ENCODE results near the gene UGT2B17. TPM values are rescaled to one million over a fixed set of nuclear protein-coding genes. Genes with fewer than 3 reads are reported as not detected.

UGT2B17 gene
- total RNA-seq, 4 donors from 2014 or later = not detected

DNA sequence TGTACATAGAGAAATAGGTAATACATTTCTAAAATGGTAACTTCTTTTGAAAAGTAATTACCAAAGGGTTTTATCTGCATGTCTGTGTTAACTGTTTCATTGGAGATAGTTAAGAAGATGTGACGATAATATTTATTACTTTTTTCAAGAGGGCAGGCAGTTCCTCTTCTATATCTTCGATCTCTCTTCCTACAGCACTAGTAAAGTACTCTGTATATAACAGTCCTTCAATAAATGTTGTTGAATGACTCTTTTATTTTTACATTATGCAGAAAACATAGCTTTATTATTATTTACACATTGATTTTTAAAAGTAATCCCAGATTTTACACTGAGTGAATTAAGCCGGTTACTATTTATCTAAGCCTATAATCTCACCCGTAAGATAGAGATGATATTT is 77.1 kb downstream of the UGT2B17 start:
- 69 to 77% methylated on average over 4 of the region's 4 CpGs for WGBS, 2 donors
- TF ChIP-seq, protein P1, sequence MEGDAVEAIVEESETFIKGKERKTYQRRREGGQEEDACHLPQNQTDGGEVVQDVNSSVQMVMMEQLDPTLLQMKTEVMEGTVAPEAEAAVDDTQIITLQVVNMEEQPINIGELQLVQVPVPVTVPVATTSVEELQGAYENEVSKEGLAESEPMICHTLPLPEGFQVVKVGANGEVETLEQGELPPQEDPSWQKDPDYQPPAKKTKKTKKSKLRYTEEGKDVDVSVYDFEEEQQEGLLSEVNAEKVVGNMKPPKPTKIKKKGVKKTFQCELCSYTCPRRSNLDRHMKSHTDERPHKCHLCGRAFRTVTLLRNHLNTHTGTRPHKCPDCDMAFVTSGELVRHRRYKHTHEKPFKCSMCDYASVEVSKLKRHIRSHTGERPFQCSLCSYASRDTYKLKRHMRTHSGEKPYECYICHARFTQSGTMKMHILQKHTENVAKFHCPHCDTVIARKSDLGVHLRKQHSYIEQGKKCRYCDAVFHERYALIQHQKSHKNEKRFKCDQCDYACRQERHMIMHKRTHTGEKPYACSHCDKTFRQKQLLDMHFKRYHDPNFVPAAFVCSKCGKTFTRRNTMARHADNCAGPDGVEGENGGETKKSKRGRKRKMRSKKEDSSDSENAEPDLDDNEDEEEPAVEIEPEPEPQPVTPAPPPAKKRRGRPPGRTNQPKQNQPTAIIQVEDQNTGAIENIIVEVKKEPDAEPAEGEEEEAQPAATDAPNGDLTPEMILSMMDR (IDR thresholded peaks at IDR 0.05) = no peak
- no peak for TF ChIP-seq POLR2A (IDR thresholded peaks at IDR 0.05)
- intact Hi-C loops (cut with DNase I; ENCODE audit: low total_unique reads) = no loop called here

DNA sequence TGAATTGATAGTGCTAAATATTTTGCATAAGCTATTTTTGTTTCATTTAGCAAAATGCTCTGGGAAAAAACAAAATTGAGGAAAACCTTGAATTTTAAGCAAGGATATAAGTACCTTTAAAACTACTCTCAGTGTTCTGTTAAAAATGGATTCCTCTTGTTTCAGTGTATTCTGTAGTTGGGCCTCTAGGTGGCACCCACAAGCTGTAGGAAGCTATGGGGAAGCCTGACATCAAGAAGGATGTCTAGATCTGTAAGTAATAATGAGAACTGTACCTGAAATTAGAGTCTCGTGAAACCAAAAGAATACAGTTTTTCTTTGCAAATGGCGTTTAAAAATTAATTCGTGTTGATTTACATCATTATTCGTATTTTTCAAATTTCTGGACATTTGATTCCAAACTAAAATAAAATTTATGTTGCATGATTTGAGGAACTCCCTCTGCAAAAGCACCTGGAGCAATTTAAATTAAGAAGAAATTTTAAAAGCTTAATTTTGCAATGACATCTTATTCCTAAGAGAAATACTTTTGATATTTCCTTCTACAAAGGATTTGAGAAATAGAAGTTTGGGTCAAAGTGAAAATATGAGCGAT is 77.6 kb downstream of the UGT2B17 start:
- intact Hi-C loops (cut with DNase I; ENCODE audit: low total_unique reads) = no loop called here
- H3K4me3 ChIP-seq (ENCODE audit: low read depth, poor library complexity, severe bottlenecking) = no peak overlapping the region
- TF ChIP-seq POLR2A (IDR thresholded peaks at IDR 0.05) = no peak
- DNase-seq (ENCODE audit: low spot score in 2 of 2) = peak in 1 of 2 donors; percentile 24
- 18 to 19% methylated on average over 5 of the region's 5 CpGs for WGBS, 2 donors

More for the DNA sequence above, 77.1 kb downstream of the UGT2B17 start:
- H3K4me3 ChIP-seq (ENCODE audit: low read depth, poor library complexity, severe bottlenecking) = no peak overlapping the region
- no peak for DNase-seq (ENCODE audit: low spot score in 2 of 2)

DNA sequence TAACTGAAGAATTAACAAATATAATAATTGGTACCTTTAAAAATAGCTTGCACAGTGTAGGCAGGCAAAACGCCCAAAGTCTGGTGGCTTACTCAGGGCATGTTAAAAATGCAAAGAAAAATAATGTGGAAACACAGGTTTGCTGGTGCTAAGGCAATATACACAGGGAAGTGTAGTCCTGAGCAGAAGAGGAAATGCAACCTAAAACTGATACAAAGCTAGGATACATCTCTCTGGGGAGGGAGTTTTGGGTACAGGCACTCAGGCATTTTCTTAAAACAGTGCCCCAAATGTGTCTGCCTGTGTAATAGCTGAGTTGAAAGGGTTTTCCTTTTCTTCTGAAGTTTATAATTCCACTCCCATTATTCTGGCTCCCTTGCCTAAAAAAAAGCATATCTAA is 81.4 kb downstream of the UGT2B17 start:
- 13 to 28% methylated on average over 1 of the region's 1 CpG for WGBS, 2 donors
- DNase-seq (ENCODE audit: low spot score in 2 of 2) = no peak
- no peak overlapping the region for H3K4me3 ChIP-seq (ENCODE audit: low read depth, poor library complexity, severe bottlenecking)
- intact Hi-C loops (cut with DNase I; ENCODE audit: low total_unique reads) = no loop called here
- TF ChIP-seq POLR2A (IDR thresholded peaks at IDR 0.05) = no peak
- TF ChIP-seq, protein P1 (IDR thresholded peaks at IDR 0.05) = no peak

DNA sequence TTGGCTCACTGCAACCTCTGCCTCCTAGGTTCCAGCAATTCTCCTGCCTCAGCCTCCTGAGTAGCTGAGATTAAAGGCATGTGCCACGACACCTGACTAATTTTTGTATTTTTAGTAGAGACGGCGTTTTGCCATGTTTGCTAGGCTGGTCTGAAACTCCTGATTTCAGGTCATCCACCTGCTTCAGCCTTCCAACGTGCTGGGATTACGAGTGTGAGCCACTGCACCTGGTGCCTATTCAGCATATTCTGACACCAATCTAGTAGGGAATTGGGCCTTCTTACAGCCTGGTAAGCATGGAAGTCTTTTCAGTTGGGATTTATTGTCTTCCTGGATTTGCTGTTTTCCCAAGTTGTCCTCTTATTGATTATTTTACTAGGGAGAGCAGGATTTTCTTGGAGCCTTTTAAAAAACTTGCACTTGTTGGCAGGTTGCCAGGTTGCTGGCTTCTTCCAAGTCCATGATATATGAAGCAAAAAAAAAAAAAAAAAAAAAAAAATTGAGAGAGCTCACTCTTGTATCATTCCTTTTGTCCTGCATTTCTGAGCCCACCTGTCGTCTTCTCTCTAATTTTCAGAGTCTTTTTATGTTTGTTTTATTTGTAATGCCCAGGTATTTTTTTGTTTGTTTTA is 85.2 kb downstream of the UGT2B17 start:
- TF ChIP-seq, protein P1 (IDR thresholded peaks at IDR 0.05) = no peak
- no peak for TF ChIP-seq POLR2A (IDR thresholded peaks at IDR 0.05)
- DNase-seq (ENCODE audit: low spot score in 2 of 2) = no peak
- intact Hi-C loops (cut with DNase I; ENCODE audit: low total_unique reads) = no loop called here
- 88% methylated on average over 6 of the region's 6 CpGs for WGBS, 2 donors
- no peak overlapping the region for H3K4me3 ChIP-seq (ENCODE audit: low read depth, poor library complexity, severe bottlenecking)

DNA sequence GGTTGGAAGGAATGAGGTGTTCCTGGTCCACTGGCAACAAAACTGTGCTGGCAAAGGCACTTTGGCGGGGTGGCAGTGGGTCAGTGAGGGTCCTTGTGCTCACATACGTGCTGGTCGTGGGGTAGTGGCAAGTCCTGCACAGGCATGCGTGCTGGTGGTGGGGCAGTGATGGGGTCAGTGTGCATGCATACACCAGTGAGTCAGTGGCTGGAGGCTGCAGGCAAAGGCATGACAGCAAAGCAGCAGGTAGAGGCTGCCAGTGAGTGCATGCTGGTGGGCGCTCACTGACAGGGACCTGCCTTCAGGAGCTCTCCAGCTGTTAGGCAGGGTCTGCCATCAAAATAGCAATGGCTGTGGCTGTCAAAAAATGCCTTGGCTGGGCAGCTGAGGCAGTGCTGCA is 86.8 kb downstream of the UGT2B17 start:
- WGBS, 2 donors = 92 to 96% methylated on average over 4 of the region's 5 CpGs
- no peak for TF ChIP-seq POLR2A (IDR thresholded peaks at IDR 0.05)
- TF ChIP-seq, protein P1 (IDR thresholded peaks at IDR 0.05) = no peak
- DNase-seq (ENCODE audit: low spot score in 2 of 2) = no peak
- intact Hi-C loops (cut with DNase I; ENCODE audit: low total_unique reads) = no loop called here
- H3K4me3 ChIP-seq (ENCODE audit: low read depth, poor library complexity, severe bottlenecking) = no peak overlapping the region

Other genes with a start within 250 kb of the UGT2B17 start
- gene YTHDC1, start 226.2 kb downstream of the UGT2B17 start, total RNA-seq = 100 to 1,000 TPM in 2 of 4 donors, 10 to 100 TPM in 2; 57.1 to 117 (median 88.0) TPM
- 10 to 100 TPM in 1 of 4 donors, 1 to 10 TPM in 3; 2.3 to 11.9 (median 6.4) TPM for gene TMPRSS11E, start 128.9 kb downstream of the UGT2B17 start, total RNA-seq
- gene UGT2B15, start 94.3 kb upstream of the UGT2B17 start, total RNA-seq = under 1 TPM in 1 of 4 donors, not detected in 3; 0.29 TPM
- gene UGT2B10, start 239.7 kb upstream of the UGT2B17 start, total RNA-seq = not detected